PFSK-1 (cell line): ENCODE data around the gene AFAP1L1.

ENCODE experiments used
- FOXP2 ChIP-seq: optimal IDR thresholded peaks from 2 replicates; pipeline ENCODE3; 2011; ENCODE audit warnings: borderline replicate concordance, control low read depth, inconsistent platforms; ENCODE audit not compliant: insufficient read depth; ENCODE audit errors: extremely low read length, extremely low read depth
- POLR2AphosphoS5 ChIP-seq: IDR thresholded peaks from 2 replicates; pipeline ENCODE4 v1.6.1; 2012; ENCODE audit warnings: low read depth, mild to moderate bottlenecking, control low read depth, low read length, moderate library complexity
- SIN3A ChIP-seq: IDR thresholded peaks from 2 replicates; pipeline ENCODE4 v1.6.1; 2012; ENCODE audit warnings: mild to moderate bottlenecking, low read length, moderate library complexity, borderline replicate concordance; ENCODE audit not compliant: insufficient read depth
- TAF1 ChIP-seq: IDR thresholded peaks from 2 replicates; pipeline ENCODE4 v1.6.1; 2012; ENCODE audit warnings: low read length, control low read depth, borderline replicate concordance; ENCODE audit not compliant: insufficient read depth
- TF ChIP-seq, protein P1 (sequence below), 2 experiments: IDR thresholded peaks; 2 replicates each; pipeline versions ENCODE4 v1.6.1 to v1.8.0; 2011 to 2012; ENCODE audit warnings: low read depth in 2 of 2, low read length in 2 of 2, control low read depth in 1 of 2, inconsistent platforms in 1 of 2, mild to moderate bottlenecking in 1 of 2, moderate library complexity in 1 of 2; ENCODE audit not compliant: insufficient read depth in 1 of 2

Gene AFAP1L1

DNA sequence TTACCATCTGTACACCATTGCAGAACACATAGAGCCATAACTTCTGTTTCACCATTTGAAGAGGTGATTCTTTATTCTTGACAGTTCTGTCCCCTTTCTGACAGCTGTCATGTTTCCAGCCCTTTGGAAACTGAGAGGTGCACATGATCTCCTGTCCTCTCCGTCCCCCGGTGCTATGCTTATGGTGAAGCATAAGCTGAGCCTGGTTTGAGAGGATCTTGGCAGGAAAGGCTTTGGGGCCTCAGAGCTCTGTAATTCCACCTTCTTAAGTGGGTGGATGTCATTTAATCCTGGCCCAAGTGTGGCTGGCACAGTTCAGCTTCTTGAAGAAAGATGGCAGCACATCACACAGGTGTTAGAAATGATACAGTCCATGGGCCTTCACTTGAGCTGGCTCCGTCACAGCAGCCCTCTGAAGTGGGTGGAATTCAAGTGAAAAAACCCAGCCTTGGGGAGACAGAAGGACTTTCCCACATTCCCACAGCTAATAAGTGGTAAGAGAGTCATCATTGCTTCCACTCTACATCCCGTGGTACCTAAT is 43.0 kb downstream of the AFAP1L1 start:
- TF ChIP-seq, protein P1, sequence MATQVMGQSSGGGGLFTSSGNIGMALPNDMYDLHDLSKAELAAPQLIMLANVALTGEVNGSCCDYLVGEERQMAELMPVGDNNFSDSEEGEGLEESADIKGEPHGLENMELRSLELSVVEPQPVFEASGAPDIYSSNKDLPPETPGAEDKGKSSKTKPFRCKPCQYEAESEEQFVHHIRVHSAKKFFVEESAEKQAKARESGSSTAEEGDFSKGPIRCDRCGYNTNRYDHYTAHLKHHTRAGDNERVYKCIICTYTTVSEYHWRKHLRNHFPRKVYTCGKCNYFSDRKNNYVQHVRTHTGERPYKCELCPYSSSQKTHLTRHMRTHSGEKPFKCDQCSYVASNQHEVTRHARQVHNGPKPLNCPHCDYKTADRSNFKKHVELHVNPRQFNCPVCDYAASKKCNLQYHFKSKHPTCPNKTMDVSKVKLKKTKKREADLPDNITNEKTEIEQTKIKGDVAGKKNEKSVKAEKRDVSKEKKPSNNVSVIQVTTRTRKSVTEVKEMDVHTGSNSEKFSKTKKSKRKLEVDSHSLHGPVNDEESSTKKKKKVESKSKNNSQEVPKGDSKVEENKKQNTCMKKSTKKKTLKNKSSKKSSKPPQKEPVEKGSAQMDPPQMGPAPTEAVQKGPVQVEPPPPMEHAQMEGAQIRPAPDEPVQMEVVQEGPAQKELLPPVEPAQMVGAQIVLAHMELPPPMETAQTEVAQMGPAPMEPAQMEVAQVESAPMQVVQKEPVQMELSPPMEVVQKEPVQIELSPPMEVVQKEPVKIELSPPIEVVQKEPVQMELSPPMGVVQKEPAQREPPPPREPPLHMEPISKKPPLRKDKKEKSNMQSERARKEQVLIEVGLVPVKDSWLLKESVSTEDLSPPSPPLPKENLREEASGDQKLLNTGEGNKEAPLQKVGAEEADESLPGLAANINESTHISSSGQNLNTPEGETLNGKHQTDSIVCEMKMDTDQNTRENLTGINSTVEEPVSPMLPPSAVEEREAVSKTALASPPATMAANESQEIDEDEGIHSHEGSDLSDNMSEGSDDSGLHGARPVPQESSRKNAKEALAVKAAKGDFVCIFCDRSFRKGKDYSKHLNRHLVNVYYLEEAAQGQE (IDR thresholded peaks at IDR 0.05; ENCODE audit: insufficient read depth in 1 of 2, low read depth in 2 of 2, low read length in 2 of 2): no peak
- TF ChIP-seq TAF1: no peak
- no peak for TF ChIP-seq POLR2AphosphoS5
- TF ChIP-seq FOXP2: no peak
- TF ChIP-seq SIN3A: no peak

DNA sequence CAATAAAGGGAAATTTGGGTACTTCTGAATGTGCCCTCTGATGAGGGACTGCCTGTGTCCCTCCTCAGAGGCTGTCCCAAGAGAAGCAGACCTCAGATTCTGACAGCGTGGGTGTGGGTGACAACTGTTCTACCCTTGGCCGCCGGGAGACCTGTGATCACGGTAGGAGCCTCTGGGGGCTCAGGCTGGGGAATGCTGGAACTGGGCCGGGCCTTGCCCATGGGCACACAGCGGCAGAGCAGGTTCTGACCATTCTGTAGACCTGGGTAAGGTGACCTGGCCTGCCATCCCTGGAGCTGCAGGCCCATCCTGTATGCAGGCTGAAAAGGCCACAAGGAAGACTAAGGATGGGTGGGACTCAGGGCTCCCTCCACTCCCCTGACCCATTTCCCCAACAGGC is 44.1 kb downstream of the AFAP1L1 start:
- TF ChIP-seq TAF1 (no peak), SIN3A (no peak), POLR2AphosphoS5 (no peak), FOXP2 (no peak)
- TF ChIP-seq, protein P1 (IDR thresholded peaks at IDR 0.05; ENCODE audit: insufficient read depth in 1 of 2, low read depth in 2 of 2, low read length in 2 of 2): no peak

DNA sequence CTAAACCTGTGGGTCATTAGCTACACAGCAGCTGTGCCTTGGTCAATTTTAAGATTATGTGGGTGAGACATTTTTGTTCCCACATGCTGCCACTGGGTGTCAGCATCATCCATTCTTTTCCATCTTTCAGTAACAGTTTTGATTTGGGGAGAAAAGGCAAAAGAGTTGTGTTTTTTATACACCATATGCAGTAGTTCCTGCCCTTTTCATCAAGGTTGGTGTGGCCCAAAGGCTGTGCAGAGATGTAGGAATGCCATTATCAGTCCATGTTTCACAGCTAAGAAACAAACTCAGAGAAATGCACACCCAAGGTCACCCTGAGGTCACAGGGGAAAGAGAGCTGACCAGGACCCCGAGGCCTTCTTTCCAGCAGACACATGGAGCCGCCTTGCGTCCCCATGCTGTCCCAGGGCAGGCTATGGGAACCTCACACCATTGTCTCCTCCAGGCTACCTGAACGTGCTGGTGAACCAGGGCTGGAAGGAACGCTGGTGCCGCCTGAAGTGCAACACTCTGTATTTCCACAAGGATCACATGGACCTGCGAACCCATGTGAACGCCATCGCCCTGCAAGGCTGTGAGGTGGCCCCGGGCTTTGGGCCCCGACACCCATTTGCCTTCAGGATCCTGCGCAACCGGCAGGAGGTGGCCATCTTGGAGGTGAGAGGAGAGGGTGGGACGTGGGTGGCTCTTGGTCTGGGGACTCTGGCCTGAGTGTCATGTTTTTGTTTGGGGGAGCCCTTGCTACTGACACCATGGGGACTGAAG is 45.8 kb downstream of the AFAP1L1 start:
- TF ChIP-seq POLR2AphosphoS5 (no peak), TAF1 (no peak), FOXP2 (no peak), SIN3A (no peak)
- TF ChIP-seq, protein P1 (IDR thresholded peaks at IDR 0.05; ENCODE audit: insufficient read depth in 1 of 2, low read depth in 2 of 2, low read length in 2 of 2): no peak

DNA sequence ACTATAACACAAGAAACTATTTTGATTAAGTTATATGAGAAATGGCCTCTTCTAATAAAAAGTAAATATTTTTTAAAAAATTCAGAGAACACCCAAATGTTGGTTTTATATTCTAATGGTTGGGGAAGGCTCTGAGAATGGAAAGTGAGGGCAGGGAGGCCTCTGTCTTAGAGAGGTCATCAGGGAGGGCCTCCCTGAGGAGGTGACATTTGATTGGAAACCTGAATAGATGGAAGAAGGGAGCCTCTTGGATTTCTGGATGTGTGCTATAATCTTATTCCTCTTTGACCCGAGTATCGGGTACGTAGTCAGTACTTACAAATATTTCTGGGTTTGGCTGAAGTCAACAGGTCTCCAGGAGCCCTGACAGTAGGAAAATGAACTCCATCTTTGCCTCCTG is 47.5 kb downstream of the AFAP1L1 start:
- TF ChIP-seq TAF1: no peak

DNA sequence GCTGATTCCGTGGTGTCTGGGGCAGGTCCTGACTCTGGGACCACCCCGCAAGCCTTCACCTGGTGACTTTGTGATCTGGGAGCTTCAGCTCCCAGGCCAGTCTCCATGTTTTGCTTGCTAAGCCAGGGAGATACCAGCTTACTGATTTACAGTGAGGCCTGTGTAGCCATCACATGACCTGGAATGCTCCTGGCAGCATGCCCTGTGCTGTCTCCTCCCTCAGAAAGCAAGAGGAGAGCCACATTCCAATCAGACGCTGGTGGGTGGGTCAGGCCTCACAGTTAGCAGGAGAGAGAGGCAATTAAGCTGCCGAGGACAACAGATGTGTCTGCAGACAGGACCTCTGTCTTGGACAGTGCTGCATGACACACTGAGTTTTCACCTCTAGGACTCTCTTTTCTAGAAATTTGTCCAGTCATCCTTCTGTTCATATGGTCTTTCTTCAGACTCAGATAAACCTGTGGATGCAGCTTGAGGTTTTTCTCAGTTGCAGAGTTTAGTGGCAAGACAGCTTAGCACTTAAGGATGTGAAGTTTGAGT is 49.2 kb downstream of the AFAP1L1 start:
- TF ChIP-seq FOXP2 (peak; percentile 18), POLR2AphosphoS5 (peak; percentile 71), SIN3A (no peak), TAF1 (peak; percentile 15; the same call in 1 of the 2 replicates)
- TF ChIP-seq, protein P1 (IDR thresholded peaks at IDR 0.05; ENCODE audit: insufficient read depth in 1 of 2, low read depth in 2 of 2, low read length in 2 of 2): 0 out of 4 replicates have a peak, but pooled peaks of 1 of the 2 experiments have one; percentile 35
